Neural cell (in vitro differentiated cells): Measurements from ENCODE around the gene TTC39B.

Experiments
- EP300 ChIP-seq: fragments of 450-650 bp; conservative IDR thresholded peaks from 2 replicates; pipeline ENCODE4 v1.6.1; 2014; ENCODE audit warnings: antibody characterized with exemption, mild to moderate bottlenecking, moderate library complexity; ENCODE audit not compliant: poor library complexity, severe bottlenecking
- EZH2 ChIP-seq: fragments of 200-600, 300-800 bp; shearing (Covaris generic), sonication (generic); IDR thresholded peaks from 2 replicates; pipeline ENCODE4 v1.6.1; 2014; ENCODE audit warnings: antibody characterized with exemption, low read length, borderline replicate concordance, mild to moderate bottlenecking; ENCODE audit not compliant: insufficient read depth, poor library complexity, severe bottlenecking
- POLR2AphosphoS5 ChIP-seq: IDR thresholded peaks from 2 replicates; pipeline ENCODE4 v1.6.1; 2012
- RAD21 ChIP-seq: fragments of 450-650 bp; conservative IDR thresholded peaks from 2 replicates; pipeline ENCODE4 v1.6.1; 2014; ENCODE audit warnings: antibody characterized with exemption, mild to moderate bottlenecking, moderate library complexity
- SMC3 ChIP-seq: fragments of 450-650 bp; conservative IDR thresholded peaks from 2 replicates; pipeline ENCODE4 v1.6.1; 2014; ENCODE audit warnings: antibody characterized with exemption, mild to moderate bottlenecking, moderate library complexity; ENCODE audit not compliant: poor library complexity
- TF ChIP-seq, protein P1 (sequence below): fragments of 450-650 bp; IDR thresholded peaks from 2 replicates; pipeline ENCODE4 v1.5.1; 2014; ENCODE audit warnings: antibody characterized with exemption, mild to moderate bottlenecking, moderate library complexity; ENCODE audit not compliant: poor library complexity, severe bottlenecking
- TF ChIP-seq, protein P2 (sequence below): IDR thresholded peaks from 2 replicates; pipeline ENCODE4 v1.6.1; 2012; ENCODE audit warnings: borderline replicate concordance

DNA sequence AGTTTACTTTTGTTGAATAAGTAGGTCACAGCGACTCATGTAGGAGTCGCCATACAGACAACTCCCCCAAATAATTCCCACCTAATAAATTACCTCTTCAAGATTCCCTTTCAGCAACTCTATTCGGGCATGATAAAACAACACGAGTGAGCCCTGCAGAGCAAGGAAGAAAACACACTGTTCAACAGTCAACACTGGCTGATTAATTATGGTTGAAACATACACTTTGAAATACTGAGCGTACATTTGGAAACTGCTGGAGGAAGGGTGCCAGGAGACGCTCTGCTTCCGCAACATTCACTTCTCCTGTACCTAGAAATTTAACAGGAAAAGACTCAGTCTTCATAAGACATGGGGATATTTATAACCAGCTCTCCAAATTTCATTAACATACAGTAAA is 117.5 kb downstream of the TTC39B start:
- TF ChIP-seq, protein P1, sequence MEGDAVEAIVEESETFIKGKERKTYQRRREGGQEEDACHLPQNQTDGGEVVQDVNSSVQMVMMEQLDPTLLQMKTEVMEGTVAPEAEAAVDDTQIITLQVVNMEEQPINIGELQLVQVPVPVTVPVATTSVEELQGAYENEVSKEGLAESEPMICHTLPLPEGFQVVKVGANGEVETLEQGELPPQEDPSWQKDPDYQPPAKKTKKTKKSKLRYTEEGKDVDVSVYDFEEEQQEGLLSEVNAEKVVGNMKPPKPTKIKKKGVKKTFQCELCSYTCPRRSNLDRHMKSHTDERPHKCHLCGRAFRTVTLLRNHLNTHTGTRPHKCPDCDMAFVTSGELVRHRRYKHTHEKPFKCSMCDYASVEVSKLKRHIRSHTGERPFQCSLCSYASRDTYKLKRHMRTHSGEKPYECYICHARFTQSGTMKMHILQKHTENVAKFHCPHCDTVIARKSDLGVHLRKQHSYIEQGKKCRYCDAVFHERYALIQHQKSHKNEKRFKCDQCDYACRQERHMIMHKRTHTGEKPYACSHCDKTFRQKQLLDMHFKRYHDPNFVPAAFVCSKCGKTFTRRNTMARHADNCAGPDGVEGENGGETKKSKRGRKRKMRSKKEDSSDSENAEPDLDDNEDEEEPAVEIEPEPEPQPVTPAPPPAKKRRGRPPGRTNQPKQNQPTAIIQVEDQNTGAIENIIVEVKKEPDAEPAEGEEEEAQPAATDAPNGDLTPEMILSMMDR: no peak
- TF ChIP-seq, protein P2, sequence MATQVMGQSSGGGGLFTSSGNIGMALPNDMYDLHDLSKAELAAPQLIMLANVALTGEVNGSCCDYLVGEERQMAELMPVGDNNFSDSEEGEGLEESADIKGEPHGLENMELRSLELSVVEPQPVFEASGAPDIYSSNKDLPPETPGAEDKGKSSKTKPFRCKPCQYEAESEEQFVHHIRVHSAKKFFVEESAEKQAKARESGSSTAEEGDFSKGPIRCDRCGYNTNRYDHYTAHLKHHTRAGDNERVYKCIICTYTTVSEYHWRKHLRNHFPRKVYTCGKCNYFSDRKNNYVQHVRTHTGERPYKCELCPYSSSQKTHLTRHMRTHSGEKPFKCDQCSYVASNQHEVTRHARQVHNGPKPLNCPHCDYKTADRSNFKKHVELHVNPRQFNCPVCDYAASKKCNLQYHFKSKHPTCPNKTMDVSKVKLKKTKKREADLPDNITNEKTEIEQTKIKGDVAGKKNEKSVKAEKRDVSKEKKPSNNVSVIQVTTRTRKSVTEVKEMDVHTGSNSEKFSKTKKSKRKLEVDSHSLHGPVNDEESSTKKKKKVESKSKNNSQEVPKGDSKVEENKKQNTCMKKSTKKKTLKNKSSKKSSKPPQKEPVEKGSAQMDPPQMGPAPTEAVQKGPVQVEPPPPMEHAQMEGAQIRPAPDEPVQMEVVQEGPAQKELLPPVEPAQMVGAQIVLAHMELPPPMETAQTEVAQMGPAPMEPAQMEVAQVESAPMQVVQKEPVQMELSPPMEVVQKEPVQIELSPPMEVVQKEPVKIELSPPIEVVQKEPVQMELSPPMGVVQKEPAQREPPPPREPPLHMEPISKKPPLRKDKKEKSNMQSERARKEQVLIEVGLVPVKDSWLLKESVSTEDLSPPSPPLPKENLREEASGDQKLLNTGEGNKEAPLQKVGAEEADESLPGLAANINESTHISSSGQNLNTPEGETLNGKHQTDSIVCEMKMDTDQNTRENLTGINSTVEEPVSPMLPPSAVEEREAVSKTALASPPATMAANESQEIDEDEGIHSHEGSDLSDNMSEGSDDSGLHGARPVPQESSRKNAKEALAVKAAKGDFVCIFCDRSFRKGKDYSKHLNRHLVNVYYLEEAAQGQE: no peak
- TF ChIP-seq POLR2AphosphoS5 (no peak), EZH2 (no peak), SMC3 (no peak), EP300 (no peak), RAD21 (no peak)
